BJ (cell line): ENCODE data around the gene COMMD7. TPM values are rescaled to one million over a fixed set of nuclear protein-coding genes. Genes with fewer than 3 reads are reported as not detected.
"Not testable (repeated sequence)": the region's sequence is repeated elsewhere in the genome, so short reads cannot be mapped to it uniquely, and the experiment has no call there.

Experiments
- CTCF ChIA-PET: fragments of 350-600 bp; formaldehyde crosslinking; extraction: SDS; loops from one replicate; lab custom pipeline; 2021; ENCODE audit warnings: antibody characterized with exemption, inconsistent platforms; lab: Yijun Ruan, JAX
- POLR2A ChIA-PET: fragments of 300-600 bp; sonication (Branson Sonifier 250); formaldehyde crosslinking; extraction: SDS; loops from one replicate; lab custom pipeline; 2021; ENCODE audit warnings: antibody characterized with exemption; lab: Charles Lee
- DNase-seq: peaks from one replicate; pipeline ENCODE4 v3.0.0-alpha.2; 2011; ENCODE audit warnings: low read depth
- H3K27me3 ChIP-seq: 2 replicates; pipeline ENCODE4 v1.6.0; 2011; ENCODE audit warnings: low read length; ENCODE audit not compliant: control insufficient read depth, insufficient read depth
- H3K36me3 ChIP-seq: 2 replicates; pipeline ENCODE4 v1.5.1; 2011; ENCODE audit warnings: low read length; ENCODE audit not compliant: control insufficient read depth, insufficient read depth
- H3K4me3 ChIP-seq: 2 replicates; pipeline ENCODE4 v1.5.1; 2011; ENCODE audit warnings: low read depth, mild to moderate bottlenecking, control low read depth, low read length
- CTCF ChIP-seq: IDR thresholded peaks from 2 replicates; pipeline ENCODE4 v1.5.1; 2011; ENCODE audit warnings: low read depth, mild to moderate bottlenecking, control low read depth, inconsistent platforms, low read length, moderate library complexity; ENCODE audit not compliant: insufficient read depth
- polyA plus RNA-seq: library from polyadenylated mRNA; depleted of rRNA; stranded (reverse); fragments of >200 nt; gene quantifications from 2 replicates; pipeline ENCODE4 v1.2.3, GENCODE V29; 2011

The COMMD7 gene
- polyA plus RNA-seq, 1 experiment: 73.6 TPM

GRCh38 chr20:32711346-32711745 is 31.9 kb downstream of the COMMD7 start:
- no peak for DNase-seq
- Histone ChIP-seq H3K4me3 (no peak overlapping the region), H3K27me3 (no peaks in the 10 kb centered on the region), H3K36me3 (peaks cover 2% of the 10 kb centered on the region; the same call in 1 of the 2 replicates)
- CTCF ChIA-PET: interaction anchor here (0.7 kb wide), 1 partner anchor 9 kb away, joined by 3 read pairs; no protein-coding TSS in a partner anchor
- no peak for TF ChIP-seq CTCF
- POLR2A ChIA-PET: no interaction called here

- ChIA-PET CTCF (no interaction called here), POLR2A (interaction anchor here (0.6 kb wide), 1 partner anchor 10 kb away, joined by 5 read pairs; no protein-coding TSS in a partner anchor)
- Histone ChIP-seq H3K27me3 (no peaks in the 10 kb centered on the region), H3K4me3 (no peak overlapping the region), H3K36me3 (peaks cover 5% of the 10 kb centered on the region; the same call in 1 of the 2 replicates)
- DNase-seq: no peak
- TF ChIP-seq CTCF: no peak
Observed at GRCh38 chr20:32709632-32710121, 33.6 kb downstream of the COMMD7 start.

GRCh38 chr20:32709029-32709631 is 34.1 kb downstream of the COMMD7 start:
- DNase-seq, H3K4me3 ChIP-seq, H3K36me3 ChIP-seq, H3K27me3 ChIP-seq, CTCF ChIA-PET: not testable (repeated sequence)
- POLR2A ChIA-PET: interaction anchor here (0.6 kb wide), 1 partner anchor 10 kb away, joined by 5 read pairs; no protein-coding TSS in a partner anchor

- H3K4me3 ChIP-seq: no peak overlapping the region
- H3K27me3 ChIP-seq: no peaks in the 10 kb centered on the region
- H3K36me3 ChIP-seq: peaks cover 9% of the 10 kb centered on the region
- DNase-seq: no peak
- POLR2A ChIA-PET: no interaction called here
- TF ChIP-seq CTCF: no peak
- CTCF ChIA-PET: no interaction called here
Observed at GRCh38 chr20:32707691-32708581, 35.3 kb downstream of the COMMD7 start.

GRCh38 chr20:32706486-32706885 is 36.8 kb downstream of the COMMD7 start:
- ChIA-PET POLR2A (no interaction called here), CTCF (no interaction called here)
- Histone ChIP-seq H3K4me3 (no peak overlapping the region), H3K27me3 (no peaks in the 10 kb centered on the region), H3K36me3 (peaks cover 14% of the 10 kb centered on the region)
- DNase-seq: no peak
- TF ChIP-seq CTCF: no peak
